Urinary bladder (tissue), 4 donors: ENCODE results near the gene GNB3. TPM values are rescaled to one million over a fixed set of nuclear protein-coding genes. Genes with fewer than 3 reads are reported as not detected.
A peak's percentile ranks its signal among the peaks of the same experiment; 100 is the strongest.
"Not testable (repeated sequence)": the region's sequence is repeated elsewhere in the genome, so short reads cannot be mapped to it uniquely, and the experiment has no call there.

Source experiments
- DNase-seq: peaks from one replicate; pipeline ENCODE4 v3.0.0-alpha.2; 2015; ENCODE audit errors: extremely low spot score
- H3K27ac ChIP-seq: one replicate; pipeline ENCODE4 v1.5.1; 2013; ENCODE audit warnings: low read depth, mild to moderate bottlenecking, moderate library complexity
- H3K36me3 ChIP-seq: one replicate; pipeline ENCODE4 v1.6.1; 2013; ENCODE audit warnings: mild to moderate bottlenecking, moderate library complexity; ENCODE audit not compliant: insufficient read depth
- H3K4me1 ChIP-seq: one replicate; pipeline ENCODE4 v1.6.1; 2013; ENCODE audit warnings: mild to moderate bottlenecking, moderate library complexity; ENCODE audit not compliant: insufficient read depth
- H3K4me3 ChIP-seq: one replicate; pipeline ENCODE4 v1.5.1; 2013; ENCODE audit warnings: low read depth, low read length
- WGBS: extraction: QIAGEN DNeasy Blood & Tissue Kit; methylation state at CpG from one replicate; pipeline ENCODE4 v1.1.7; 2013; 5-methylcytosine and 5-hydroxymethylcytosine counted together
- polyA plus RNA-seq: library from polyadenylated mRNA; stranded (reverse); fragments of 200-250 nt; gene quantifications from one replicate; pipeline ENCODE4 v1.2.3, GENCODE V29; 2013
- total RNA-seq: library from RNA; depleted of rRNA; stranded (reverse); fragments of >200 nt; gene quantifications from one replicate; pipeline ENCODE4 v1.2.3, GENCODE V29; 2014
- donor health status: healthy with polysubstance abuse.
- donor health status: healthy.

GNB3 gene
- total and polyA plus RNA-seq, 2 donors = 2.5 to 4.6 TPM

- 2% methylated on average over 33 of the region's 33 CpGs for WGBS
- H3K4me1 ChIP-seq = no peaks in the 10 kb centered on the region
- no peak for DNase-seq
- no peaks in the 10 kb centered on the region for H3K36me3 ChIP-seq
- H3K27ac ChIP-seq = peak overlapping the region; percentile 93
- peak overlapping the region; percentile 35 for H3K4me3 ChIP-seq
These were observed 26.2 kb downstream of the GNB3 start for GRCh38 chr12:6866920-6867412.

DNA sequence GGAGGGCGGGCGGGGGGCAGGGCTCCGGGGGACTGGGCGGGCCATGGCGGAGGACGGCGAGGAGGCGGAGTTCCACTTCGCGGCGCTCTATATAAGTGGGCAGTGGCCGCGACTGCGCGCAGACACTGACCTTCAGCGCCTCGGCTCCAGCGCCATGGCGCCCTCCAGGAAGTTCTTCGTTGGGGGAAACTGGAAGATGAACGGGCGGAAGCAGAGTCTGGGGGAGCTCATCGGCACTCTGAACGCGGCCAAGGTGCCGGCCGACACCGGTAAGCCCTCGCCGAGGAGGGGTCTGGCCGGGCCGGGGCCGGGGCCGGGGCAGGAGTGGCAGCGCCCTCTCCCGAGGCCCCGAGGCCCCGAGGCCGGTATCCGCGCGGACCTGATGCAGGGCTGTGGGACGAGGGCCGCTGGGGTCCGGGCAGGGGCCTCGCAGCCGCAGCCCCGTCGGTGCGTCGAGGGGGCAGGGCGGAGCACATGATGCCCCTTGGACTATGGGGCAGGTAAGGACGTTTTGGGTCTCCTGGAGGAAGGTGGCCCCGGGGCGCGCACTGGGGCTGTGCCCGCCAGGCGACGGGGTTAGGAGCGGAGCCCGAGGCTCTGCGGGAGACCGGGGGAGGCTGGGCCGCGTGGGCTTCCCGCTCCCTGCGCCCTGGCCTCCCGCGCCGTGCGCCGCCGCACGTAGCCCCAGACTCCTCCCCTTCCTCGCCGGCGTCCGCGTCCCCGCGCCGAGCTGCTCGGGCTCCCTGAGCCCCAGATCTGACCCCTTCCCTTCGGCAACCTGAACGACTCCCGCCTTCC is 26.9 kb downstream of the GNB3 start, which contains the start of gene TPI1:
Gene TPI1, plus strand, starts transcription at position 119 of the 798 bp plus-strand sequence. Its CDS starts 36 bp downstream, at position 155.
- Histone ChIP-seq H3K4me1 (no peaks in the 10 kb centered on the region), H3K4me3 (peak within 1 kb of the TSS; percentile 91), H3K36me3 (no peaks in the 10 kb centered on the region), H3K27ac (peak within 1 kb of the TSS; percentile 95)
- under 1% methylated on average over 86 of the region's 86 CpGs for WGBS
- peak; percentile 42 for DNase-seq

DNA sequence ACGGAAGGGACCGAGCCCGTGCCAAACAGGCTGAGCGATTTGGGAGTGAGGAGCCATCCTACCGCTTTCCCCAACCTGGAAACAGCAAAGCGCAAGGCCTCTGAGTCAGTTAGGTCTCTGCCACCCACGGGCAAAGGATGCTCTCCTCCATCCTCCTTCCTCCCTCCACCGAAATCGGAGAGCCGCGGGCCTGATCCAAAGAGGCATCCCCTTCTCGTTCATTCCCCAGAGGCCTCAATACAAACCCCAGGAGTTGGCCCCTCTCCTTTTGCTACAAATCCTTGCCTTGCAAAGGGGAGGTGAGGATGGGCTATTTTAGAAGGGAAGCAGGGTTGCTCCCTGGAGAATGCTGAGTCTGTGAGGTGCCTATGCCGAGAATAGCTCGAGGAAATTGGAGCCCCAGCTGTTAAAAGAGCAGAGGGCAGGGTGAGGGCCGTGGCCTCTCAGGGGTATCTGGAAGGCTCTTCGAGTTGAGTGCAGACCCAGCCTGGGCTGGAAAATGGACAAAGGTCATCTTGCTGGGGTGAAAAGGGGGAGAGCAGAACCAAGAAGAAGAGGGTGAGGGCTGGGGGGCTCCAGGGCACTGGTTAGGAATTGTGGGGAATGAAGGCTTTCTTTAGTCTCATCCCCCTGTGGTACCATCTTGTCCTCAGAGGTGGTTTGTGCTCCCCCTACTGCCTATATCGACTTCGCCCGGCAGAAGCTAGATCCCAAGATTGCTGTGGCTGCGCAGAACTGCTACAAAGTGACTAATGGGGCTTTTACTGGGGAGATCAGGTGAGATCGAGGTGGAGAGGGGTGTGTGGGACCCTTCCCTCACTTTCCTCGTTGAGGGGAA is 27.7 kb downstream of the GNB3 start:
- Histone ChIP-seq H3K36me3 (no peaks in the 10 kb centered on the region), H3K4me3 (peak overlapping the region; percentile 91), H3K4me1 (no peaks in the 10 kb centered on the region), H3K27ac (peak overlapping the region; percentile 95)
- 5% methylated on average over 22 of the region's 22 CpGs for WGBS
- no peak for DNase-seq

- WGBS = 28% methylated on average over 12 of the region's 12 CpGs
These were observed 28.6 kb downstream of the GNB3 start for GRCh38 chr12:6869049-6870021.

DNA sequence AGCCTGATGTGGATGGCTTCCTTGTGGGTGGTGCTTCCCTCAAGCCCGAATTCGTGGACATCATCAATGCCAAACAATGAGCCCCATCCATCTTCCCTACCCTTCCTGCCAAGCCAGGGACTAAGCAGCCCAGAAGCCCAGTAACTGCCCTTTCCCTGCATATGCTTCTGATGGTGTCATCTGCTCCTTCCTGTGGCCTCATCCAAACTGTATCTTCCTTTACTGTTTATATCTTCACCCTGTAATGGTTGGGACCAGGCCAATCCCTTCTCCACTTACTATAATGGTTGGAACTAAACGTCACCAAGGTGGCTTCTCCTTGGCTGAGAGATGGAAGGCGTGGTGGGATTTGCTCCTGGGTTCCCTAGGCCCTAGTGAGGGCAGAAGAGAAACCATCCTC is 29.6 kb downstream of the GNB3 start:
- not testable (repeated sequence) for H3K27ac ChIP-seq, DNase-seq, H3K4me3 ChIP-seq, H3K36me3 ChIP-seq, H3K4me1 ChIP-seq
- 63% methylated on average over 4 of the region's 4 CpGs for WGBS

More at GRCh38 chr12:6869049-6870021, 28.6 kb downstream of the GNB3 start:
- Histone ChIP-seq H3K4me3 (no peak overlapping the region), H3K36me3 (no peaks in the 10 kb centered on the region), H3K27ac (no peak overlapping the region), H3K4me1 (no peaks in the 10 kb centered on the region)
- DNase-seq = peak; percentile 43

DNA sequence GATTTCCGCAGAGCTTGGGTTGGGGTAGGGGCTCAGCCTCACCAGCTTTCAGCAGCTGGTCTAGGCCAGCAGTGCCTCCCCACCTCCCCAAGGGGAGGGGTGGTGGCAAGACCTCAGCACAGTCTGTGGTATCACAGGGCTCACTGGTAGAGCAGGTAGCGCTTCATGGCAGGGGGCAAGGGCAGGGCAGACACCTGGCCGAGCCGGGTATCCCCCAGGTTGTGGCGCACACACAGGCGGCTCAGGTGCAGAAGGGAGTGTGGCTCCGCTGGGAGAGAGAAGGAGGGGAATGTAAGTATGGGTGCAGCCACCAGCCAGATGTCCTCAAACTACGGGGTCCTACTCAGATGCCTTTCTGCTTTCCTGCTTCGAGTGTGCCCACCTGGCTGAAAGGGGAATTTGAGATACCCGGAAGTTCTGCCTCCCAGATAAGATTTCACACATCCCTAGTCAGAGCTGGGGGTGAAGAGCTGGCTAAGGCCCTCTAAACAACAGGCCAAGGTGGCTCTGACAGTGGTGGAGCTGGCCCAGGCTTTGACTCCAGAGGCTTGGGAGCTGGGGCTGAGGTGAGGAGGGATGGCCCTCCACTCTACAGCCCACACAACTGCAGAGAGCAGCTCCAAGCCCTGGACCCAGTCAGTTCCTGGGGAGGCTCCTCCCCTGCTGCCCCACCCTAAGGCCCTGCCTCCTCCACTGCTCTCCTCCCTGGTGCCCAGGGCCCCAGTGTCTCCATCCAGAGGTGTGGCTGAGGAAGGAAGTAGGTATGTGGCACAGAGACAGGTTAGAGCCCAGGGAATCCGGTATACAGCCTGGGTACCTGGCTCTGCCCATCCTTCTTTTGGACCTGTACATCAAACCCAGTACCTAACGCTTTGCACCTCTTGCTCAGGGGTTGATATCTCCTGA is 30.6 kb downstream of the GNB3 start:
- Histone ChIP-seq H3K4me3 (no peak overlapping the region), H3K36me3 (no peaks in the 10 kb centered on the region), H3K4me1 (no peaks in the 10 kb centered on the region), H3K27ac (no peak overlapping the region)
- no peak for DNase-seq
- 77% methylated on average over 12 of the region's 12 CpGs for WGBS

DNA sequence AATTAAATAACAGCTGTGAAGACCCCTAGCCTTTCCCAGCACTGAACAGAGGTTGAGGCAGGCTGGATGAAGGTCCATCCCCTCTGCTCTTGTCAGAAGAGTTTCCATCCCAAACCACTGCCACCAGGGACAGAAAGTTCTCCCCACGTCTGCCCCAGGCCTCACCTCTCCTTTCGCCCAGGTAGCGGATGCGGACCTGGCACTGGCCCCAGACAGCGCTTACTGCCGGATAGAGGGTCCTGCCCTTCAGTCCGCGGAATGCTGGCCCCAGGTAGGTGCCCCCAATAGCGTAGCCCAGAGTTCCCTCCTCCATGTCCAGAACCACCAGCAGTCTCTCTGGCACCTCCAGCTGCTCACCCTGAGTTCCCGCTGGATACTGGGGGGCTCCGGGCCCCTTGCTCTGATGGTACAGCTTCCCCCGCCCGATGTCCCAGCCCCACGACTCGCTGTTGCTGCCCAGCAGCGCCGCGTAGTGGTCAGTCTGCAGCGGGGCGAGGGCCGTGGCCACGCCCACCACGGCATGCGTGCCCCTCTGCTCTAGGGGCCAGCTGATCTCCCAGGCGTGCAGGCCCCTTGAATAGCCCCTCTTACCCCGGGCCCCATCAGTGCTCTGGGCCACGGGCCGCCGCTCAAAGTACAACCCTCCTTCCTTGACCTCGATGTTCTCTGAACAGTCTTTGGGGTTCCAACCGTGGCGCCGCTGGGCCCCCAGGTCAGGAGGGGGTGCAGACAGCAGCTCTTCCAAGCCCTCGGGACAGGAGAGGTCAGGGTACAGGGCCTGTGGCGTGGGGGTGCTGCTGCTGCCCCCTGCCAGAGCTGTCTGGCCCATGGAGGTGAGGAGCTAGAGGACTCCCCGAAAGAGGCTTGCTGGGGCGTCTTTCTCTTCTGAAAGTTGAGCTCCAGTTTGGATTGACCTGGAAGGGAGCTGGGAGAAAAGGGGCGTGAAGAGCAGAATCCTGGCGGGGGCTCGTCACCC is 31.6 kb downstream of the GNB3 start:
- H3K4me3 ChIP-seq = peak overlapping the region; percentile 66
- peak overlapping the region; percentile 60 for H3K27ac ChIP-seq
- no peak for DNase-seq
- H3K4me1 ChIP-seq = no peaks in the 10 kb centered on the region
- 1% methylated on average over 40 of the region's 40 CpGs for WGBS
- H3K36me3 ChIP-seq = no peaks in the 10 kb centered on the region

- peak within 1 kb of the TSS; percentile 62 for H3K27ac ChIP-seq
- no peaks in the 10 kb centered on the region for H3K36me3 ChIP-seq
- WGBS = under 1% methylated on average over 66 of the region's 66 CpGs
- peak within 1 kb of the TSS; percentile 66 for H3K4me3 ChIP-seq
- peak; percentile 84 for DNase-seq
- H3K4me1 ChIP-seq = no peaks in the 10 kb centered on the region
These were observed 32.6 kb downstream of the GNB3 start, which contains the start of gene SPSB2 for GRCh38 chr12:6873094-6874014. TSS of gene SPSB2 (minus strand) at chr12:6873303. CDS start at chr12:6872901, 402 bp downstream.

DNA sequence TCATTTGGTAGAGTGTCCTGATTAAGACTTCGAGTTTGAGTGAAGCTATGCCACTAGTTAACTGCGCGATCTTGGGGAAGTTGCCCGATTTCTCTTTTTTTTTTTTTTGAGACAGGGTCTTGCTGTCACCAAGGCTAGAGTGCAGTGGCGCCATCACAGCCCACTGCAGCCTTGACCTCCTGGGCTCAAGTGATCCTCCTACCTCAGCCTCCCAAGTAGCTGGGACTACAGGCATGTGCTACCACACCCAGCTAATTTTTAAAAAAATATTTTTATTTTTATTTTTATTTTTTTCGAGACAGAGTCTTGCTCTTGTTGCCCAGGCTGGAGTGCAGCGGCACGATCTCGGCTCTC is 33.3 kb downstream of the GNB3 start:
- not testable (repeated sequence) for H3K4me1 ChIP-seq, DNase-seq, H3K36me3 ChIP-seq
- H3K4me3 ChIP-seq = peak overlapping the region; percentile 66
- peak overlapping the region; percentile 62 for H3K27ac ChIP-seq
- WGBS = 45% methylated on average over 9 of the region's 9 CpGs

DNA sequence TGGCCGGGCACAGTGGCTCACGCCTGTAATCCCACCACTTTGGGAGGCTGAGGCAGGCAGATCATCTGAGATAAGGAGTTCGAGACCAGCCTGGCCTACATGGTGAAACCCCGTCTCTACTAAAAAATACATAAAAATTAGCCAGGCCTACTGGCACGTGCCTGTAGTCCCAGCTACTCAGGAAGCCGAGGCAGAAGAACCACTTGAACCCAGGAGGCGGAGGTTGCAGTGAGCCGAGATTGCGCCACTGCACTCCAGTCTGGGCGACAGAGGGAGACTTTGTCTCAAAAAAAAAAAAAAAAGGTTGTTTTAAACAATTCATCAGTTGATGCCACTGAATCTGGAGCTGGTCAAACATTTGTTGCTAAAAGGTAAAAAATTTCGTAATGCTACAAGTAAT is 39.1 kb downstream of the GNB3 start:
- not testable (repeated sequence) for H3K4me1 ChIP-seq, DNase-seq, H3K4me3 ChIP-seq, H3K36me3 ChIP-seq, H3K27ac ChIP-seq
- WGBS = 90% methylated on average over 11 of the region's 11 CpGs
